ENCODE measurements around the gene PREX1. TPM values are rescaled to one million over a fixed set of nuclear protein-coding genes. Genes with fewer than 3 reads are reported as not detected.
A peak's percentile ranks its signal among the peaks of the same experiment; 100 is the strongest.

PREX1 gene
- total RNA-seq, 1 experiment from 2014 or later = 20.0 TPM

DNA sequence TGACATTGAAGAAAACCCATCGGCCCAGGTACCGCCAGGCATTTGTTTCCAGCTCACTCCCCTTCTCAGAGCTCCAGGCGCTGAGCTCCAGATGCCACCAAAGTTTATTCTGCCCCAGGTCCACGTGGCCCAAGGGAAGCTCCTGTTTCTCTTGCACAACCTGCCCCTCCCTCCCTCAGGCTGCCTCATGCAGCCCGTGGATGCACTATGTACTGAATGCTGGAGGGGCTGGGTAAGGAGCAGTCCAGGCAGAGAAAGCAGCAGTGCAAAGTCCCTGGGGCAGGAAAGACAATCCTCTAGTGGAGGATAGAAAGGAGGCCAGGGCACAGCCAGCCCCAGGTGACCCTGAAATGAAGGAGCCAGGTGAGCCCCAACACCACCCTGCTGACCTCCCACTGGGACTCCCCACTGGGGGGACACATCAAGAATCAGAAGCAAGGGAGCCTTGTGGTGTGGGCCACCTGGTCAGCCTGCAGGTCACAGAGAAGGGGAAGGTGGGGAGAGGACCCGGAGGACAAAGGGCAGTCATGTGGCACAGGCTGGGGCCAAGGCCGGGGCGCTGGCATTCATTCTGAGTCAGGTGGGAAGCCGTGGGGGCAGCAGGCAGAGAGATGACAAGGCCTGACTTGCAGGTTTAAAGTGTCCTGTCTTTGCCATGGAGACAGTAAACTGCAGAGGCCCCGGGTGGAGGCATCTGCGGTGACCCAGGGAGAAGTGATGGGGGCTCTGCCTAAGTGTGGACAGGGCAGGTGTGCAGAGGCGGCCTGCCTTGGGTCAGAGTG, 230.1 kb downstream of the PREX1 start:
- POLR2A ChIA-PET = no interaction called here
- BruUV-seq (replicated peaks) = no TSS peak
- Histone ChIP-seq H3K4me1 (ENCODE audit: control insufficient read depth, insufficient read depth, low read length) (no peaks in the 10 kb centered on the region; the same call in 1 of the 2 replicates), H3K9me3 (ENCODE audit: control insufficient read depth, insufficient read depth, low read depth, low read length) (no peaks in the 10 kb centered on the region), H3K4me3 (ENCODE audit: low read depth in 2 of 2, low read length in 2 of 2) (no peak overlapping the region), H3K27ac (ENCODE audit: low read length) (no peak overlapping the region), H3K27me3 (ENCODE audit: control insufficient read depth, insufficient read depth, low read length) (no peaks in the 10 kb centered on the region; the same call in 1 of the 2 replicates), H3K36me3 (ENCODE audit: control insufficient read depth, insufficient read depth, low read length) (no peaks in the 10 kb centered on the region)
- ATAC-seq (peak; percentile 56), DNase-seq (ENCODE audit: low read depth, low spot score) (no peak)
- CTCF ChIA-PET = no interaction called here
- in situ Hi-C loops (cut with HindIII; ENCODE audit: low pct_unique_long_range_greater_than_20kb, low sequenced_read_pairs) = no loop called here
- intact Hi-C loops (cut with micrococcal nuclease; ENCODE audit: unreplicated experiment) = no loop called here
- TF ChIP-seq SIN3A (IDR thresholded peaks at IDR 0.05; ENCODE audit: borderline replicate concordance, insufficient read depth, low read depth, low read length) = no peak
- TF ChIP-seq, protein P1, sequence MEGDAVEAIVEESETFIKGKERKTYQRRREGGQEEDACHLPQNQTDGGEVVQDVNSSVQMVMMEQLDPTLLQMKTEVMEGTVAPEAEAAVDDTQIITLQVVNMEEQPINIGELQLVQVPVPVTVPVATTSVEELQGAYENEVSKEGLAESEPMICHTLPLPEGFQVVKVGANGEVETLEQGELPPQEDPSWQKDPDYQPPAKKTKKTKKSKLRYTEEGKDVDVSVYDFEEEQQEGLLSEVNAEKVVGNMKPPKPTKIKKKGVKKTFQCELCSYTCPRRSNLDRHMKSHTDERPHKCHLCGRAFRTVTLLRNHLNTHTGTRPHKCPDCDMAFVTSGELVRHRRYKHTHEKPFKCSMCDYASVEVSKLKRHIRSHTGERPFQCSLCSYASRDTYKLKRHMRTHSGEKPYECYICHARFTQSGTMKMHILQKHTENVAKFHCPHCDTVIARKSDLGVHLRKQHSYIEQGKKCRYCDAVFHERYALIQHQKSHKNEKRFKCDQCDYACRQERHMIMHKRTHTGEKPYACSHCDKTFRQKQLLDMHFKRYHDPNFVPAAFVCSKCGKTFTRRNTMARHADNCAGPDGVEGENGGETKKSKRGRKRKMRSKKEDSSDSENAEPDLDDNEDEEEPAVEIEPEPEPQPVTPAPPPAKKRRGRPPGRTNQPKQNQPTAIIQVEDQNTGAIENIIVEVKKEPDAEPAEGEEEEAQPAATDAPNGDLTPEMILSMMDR (IDR thresholded peaks at IDR 0.05) = no peak
- TF ChIP-seq TCF7L2 (IDR thresholded peaks at IDR 0.05; ENCODE audit: low read depth, low read length) = no peak
- no peak for TF ChIP-seq POLR2AphosphoS5 (IDR thresholded peaks at IDR 0.05; ENCODE audit: low read depth, low read length)
- TF ChIP-seq, protein P2, sequence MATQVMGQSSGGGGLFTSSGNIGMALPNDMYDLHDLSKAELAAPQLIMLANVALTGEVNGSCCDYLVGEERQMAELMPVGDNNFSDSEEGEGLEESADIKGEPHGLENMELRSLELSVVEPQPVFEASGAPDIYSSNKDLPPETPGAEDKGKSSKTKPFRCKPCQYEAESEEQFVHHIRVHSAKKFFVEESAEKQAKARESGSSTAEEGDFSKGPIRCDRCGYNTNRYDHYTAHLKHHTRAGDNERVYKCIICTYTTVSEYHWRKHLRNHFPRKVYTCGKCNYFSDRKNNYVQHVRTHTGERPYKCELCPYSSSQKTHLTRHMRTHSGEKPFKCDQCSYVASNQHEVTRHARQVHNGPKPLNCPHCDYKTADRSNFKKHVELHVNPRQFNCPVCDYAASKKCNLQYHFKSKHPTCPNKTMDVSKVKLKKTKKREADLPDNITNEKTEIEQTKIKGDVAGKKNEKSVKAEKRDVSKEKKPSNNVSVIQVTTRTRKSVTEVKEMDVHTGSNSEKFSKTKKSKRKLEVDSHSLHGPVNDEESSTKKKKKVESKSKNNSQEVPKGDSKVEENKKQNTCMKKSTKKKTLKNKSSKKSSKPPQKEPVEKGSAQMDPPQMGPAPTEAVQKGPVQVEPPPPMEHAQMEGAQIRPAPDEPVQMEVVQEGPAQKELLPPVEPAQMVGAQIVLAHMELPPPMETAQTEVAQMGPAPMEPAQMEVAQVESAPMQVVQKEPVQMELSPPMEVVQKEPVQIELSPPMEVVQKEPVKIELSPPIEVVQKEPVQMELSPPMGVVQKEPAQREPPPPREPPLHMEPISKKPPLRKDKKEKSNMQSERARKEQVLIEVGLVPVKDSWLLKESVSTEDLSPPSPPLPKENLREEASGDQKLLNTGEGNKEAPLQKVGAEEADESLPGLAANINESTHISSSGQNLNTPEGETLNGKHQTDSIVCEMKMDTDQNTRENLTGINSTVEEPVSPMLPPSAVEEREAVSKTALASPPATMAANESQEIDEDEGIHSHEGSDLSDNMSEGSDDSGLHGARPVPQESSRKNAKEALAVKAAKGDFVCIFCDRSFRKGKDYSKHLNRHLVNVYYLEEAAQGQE (IDR thresholded peaks at IDR 0.05; ENCODE audit: insufficient read depth in 1 of 2, low read depth in 2 of 2, low read length in 1 of 2) = no peak

DNA sequence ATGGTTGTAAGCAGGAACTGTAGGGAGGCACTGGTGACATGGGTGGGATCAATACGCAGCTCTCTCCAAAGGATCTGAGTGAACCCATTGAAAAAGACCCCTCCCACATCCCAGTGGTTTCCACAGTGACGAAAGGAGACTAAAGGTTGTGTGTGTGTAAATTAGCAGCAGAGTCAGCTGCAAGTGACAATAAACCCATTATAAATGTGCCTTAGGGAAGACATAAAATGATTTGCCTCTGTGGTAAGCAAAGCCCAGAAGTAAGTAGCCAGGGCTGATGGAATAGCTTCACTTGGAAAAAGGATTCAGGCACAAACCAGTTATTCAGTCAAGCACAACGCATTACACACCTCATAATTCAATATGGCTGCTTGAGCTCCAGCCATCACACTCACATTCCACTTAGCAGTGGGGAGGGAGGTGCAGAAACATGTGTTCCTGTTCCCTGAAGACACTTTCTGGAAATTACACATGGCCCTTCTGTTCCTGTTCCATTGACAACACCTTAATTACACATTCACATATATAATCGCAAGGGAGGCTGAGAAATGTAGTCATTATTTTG, 231.4 kb downstream of the PREX1 start:
- H3K36me3 ChIP-seq (ENCODE audit: control insufficient read depth, insufficient read depth, low read length) = no peaks in the 10 kb centered on the region
- ChIA-PET CTCF (interaction anchor here (0.6 kb wide), 1 partner anchor 60 kb away, joined by 3 read pairs; no protein-coding TSS in a partner anchor), POLR2A (no interaction called here)
- in situ Hi-C loops (cut with HindIII; ENCODE audit: low pct_unique_long_range_greater_than_20kb, low sequenced_read_pairs) = no loop called here
- no peaks in the 10 kb centered on the region; the same call in 1 of the 2 replicates for H3K27me3 ChIP-seq (ENCODE audit: control insufficient read depth, insufficient read depth, low read length)
- no peak overlapping the region for H3K4me3 ChIP-seq (ENCODE audit: low read depth in 2 of 2, low read length in 2 of 2)
- TF ChIP-seq TCF7L2 (IDR thresholded peaks at IDR 0.05; ENCODE audit: low read depth, low read length) (no peak), POLR2AphosphoS5 (IDR thresholded peaks at IDR 0.05; ENCODE audit: low read depth, low read length) (no peak), SIN3A (IDR thresholded peaks at IDR 0.05; ENCODE audit: borderline replicate concordance, insufficient read depth, low read depth, low read length) (no peak)
- TF ChIP-seq, protein P1 (IDR thresholded peaks at IDR 0.05) = no peak
- TF ChIP-seq, protein P2 (IDR thresholded peaks at IDR 0.05; ENCODE audit: insufficient read depth in 1 of 2, low read depth in 2 of 2, low read length in 1 of 2) = no peak
- no peak for DNase-seq (ENCODE audit: low read depth, low spot score)
- H3K4me1 ChIP-seq (ENCODE audit: control insufficient read depth, insufficient read depth, low read length) = no peaks in the 10 kb centered on the region; the same call in 1 of the 2 replicates
- H3K9me3 ChIP-seq (ENCODE audit: control insufficient read depth, insufficient read depth, low read depth, low read length) = no peaks in the 10 kb centered on the region
- no peak for ATAC-seq
- no peak overlapping the region for H3K27ac ChIP-seq (ENCODE audit: low read length)
- intact Hi-C loops (cut with micrococcal nuclease; ENCODE audit: unreplicated experiment) = no loop called here
- no TSS peak for BruUV-seq (replicated peaks)

Measured in Panc1 (cell line).